PFSK-1 (cell line): ENCODE measurements around the gene CERS4.

ENCODE experiments used
- POLR2AphosphoS5 ChIP-seq: IDR thresholded peaks from 2 replicates; pipeline ENCODE4 v1.6.1; 2012; ENCODE audit warnings: low read depth, mild to moderate bottlenecking, control low read depth, low read length, moderate library complexity
- SIN3A ChIP-seq: IDR thresholded peaks from 2 replicates; pipeline ENCODE4 v1.6.1; 2012; ENCODE audit warnings: mild to moderate bottlenecking, low read length, moderate library complexity, borderline replicate concordance; ENCODE audit not compliant: insufficient read depth
- TAF1 ChIP-seq: IDR thresholded peaks from 2 replicates; pipeline ENCODE4 v1.6.1; 2012; ENCODE audit warnings: low read length, control low read depth, borderline replicate concordance; ENCODE audit not compliant: insufficient read depth
- TF ChIP-seq, protein P1 (sequence below), 2 experiments: IDR thresholded peaks; 2 replicates each; pipeline versions ENCODE4 v1.6.1 to v1.8.0; 2011 to 2012; ENCODE audit warnings: low read depth in 2 of 2, low read length in 2 of 2, control low read depth in 1 of 2, inconsistent platforms in 1 of 2, mild to moderate bottlenecking in 1 of 2, moderate library complexity in 1 of 2; ENCODE audit not compliant: insufficient read depth in 1 of 2

DNA sequence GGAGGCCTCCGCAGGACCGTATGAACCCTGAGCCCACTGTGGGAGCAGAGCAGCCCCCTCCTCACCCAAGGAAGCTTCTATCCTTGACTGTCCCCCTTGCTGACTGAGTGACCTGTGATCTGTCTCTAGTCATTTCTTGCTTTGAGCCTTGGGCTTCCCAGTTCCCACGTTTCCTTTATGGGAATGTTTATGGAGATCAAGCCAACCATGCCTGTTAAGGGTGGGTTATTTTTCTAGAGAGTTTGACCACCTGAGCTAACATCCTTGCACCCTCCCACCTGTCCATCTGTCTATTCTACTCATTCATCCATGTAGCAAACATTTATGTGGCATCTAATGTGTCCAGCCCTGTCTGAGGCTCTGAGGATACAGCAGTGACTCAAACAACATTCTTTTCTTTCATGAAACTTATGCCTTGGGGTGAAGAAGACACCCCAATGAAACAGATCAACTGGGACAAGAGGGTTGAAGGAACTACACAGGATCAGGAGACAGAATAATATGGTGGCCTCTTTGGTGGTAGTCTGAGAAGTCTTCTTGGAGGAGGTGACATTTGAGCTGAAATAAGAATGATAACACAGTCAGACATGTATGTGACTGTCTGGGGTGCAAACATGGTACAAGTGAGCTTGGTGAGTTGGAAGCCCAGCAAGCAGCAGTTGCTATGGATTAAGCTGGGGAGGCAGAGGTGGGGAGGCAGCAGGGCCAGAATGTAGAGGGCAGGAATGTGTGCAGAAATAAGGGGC is 30.5 kb downstream of the CERS4 start:
- TF ChIP-seq TAF1 = no peak
- TF ChIP-seq SIN3A = no peak
- TF ChIP-seq POLR2AphosphoS5 = no peak
- TF ChIP-seq, protein P1, sequence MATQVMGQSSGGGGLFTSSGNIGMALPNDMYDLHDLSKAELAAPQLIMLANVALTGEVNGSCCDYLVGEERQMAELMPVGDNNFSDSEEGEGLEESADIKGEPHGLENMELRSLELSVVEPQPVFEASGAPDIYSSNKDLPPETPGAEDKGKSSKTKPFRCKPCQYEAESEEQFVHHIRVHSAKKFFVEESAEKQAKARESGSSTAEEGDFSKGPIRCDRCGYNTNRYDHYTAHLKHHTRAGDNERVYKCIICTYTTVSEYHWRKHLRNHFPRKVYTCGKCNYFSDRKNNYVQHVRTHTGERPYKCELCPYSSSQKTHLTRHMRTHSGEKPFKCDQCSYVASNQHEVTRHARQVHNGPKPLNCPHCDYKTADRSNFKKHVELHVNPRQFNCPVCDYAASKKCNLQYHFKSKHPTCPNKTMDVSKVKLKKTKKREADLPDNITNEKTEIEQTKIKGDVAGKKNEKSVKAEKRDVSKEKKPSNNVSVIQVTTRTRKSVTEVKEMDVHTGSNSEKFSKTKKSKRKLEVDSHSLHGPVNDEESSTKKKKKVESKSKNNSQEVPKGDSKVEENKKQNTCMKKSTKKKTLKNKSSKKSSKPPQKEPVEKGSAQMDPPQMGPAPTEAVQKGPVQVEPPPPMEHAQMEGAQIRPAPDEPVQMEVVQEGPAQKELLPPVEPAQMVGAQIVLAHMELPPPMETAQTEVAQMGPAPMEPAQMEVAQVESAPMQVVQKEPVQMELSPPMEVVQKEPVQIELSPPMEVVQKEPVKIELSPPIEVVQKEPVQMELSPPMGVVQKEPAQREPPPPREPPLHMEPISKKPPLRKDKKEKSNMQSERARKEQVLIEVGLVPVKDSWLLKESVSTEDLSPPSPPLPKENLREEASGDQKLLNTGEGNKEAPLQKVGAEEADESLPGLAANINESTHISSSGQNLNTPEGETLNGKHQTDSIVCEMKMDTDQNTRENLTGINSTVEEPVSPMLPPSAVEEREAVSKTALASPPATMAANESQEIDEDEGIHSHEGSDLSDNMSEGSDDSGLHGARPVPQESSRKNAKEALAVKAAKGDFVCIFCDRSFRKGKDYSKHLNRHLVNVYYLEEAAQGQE (IDR thresholded peaks at IDR 0.05; ENCODE audit: insufficient read depth in 1 of 2, low read depth in 2 of 2, low read length in 2 of 2) = no peak
